HCT116 (cell line): ENCODE results near the gene ACSS3. TPM values are rescaled to one million over a fixed set of nuclear protein-coding genes. Genes with fewer than 3 reads are reported as not detected.

Source experiments
- ATAC-seq: fragments of 200-7000 bp; cut with Tn5 transposase; 2 replicates; pipeline ENCODE4 v1.9.1; 2020; ENCODE audit warnings: mild to moderate bottlenecking, moderate library complexity
- BruUV-seq: library from RNA; stranded (reverse); fragments of 400-500 nt; replicated peaks from 2 replicates; lab custom pipeline; 2021; lab: Mats Ljungman, UMichigan
- CTCF ChIA-PET: fragments of 300-600 bp; sonication (Branson Sonifier 250); formaldehyde crosslinking; loops from one replicate; lab custom pipeline; 2021; ENCODE audit warnings: antibody characterized with exemption; lab: Charles Lee
- POLR2A ChIA-PET: fragments of 300-600, 350-600 bp; sonication (Branson Sonifier 250); formaldehyde crosslinking; loops from one replicate; lab custom pipeline; 2021; ENCODE audit warnings: antibody characterized with exemption; lab: Charles Lee
- RAD21 ChIA-PET, 2 experiments: fragments of 300-600 bp; sonication (Branson Sonifier 250); formaldehyde crosslinking; loops; one replicate each; lab custom pipeline; 2023; ENCODE audit warnings: low total read pairs in 2 of 2; ENCODE audit not compliant: uncharacterized antibody in 2 of 2, unreplicated experiment in 2 of 2, low non-redundant PET in 1 of 2; lab: Charles Lee
- DNase-seq: peaks from one replicate; pipeline ENCODE4 v3.0.0-alpha.2; 2010; ENCODE audit warnings: low read depth, low spot score
- H2AFZ ChIP-seq: fragments of 200-600 bp; shearing (Covaris generic), sonication (generic); 2 replicates; pipeline ENCODE4 v1.6.1; 2017; ENCODE audit warnings: low read depth, mixed run types, mixed read lengths, antibody characterized with exemption, low read length; ENCODE audit not compliant: poor library complexity, severe bottlenecking
- H3K27ac ChIP-seq: 2 replicates; pipeline ENCODE4 v1.5.1; 2012; ENCODE audit warnings: low read depth, low read length
- H3K27me3 ChIP-seq: fragments of 200-600 bp; sonication (generic); 2 replicates; pipeline ENCODE4 v1.6.1; 2016; ENCODE audit warnings: mixed run types, low read length, mixed read lengths; ENCODE audit not compliant: insufficient read depth
- H3K36me3 ChIP-seq, 2 experiments: fragments of 200-500 bp in 1 of 2; fragments of 200-600 bp in 1 of 2; sonication (Bioruptor generic) in 1 of 2; sonication (generic) in 1 of 2; 2 replicates each; pipeline versions ENCODE4 v1.5.1 to v1.6.1; 2014 to 2016; ENCODE audit warnings: low read length in 2 of 2, inconsistent platforms in 1 of 2, mixed read lengths in 1 of 2, mixed run types in 1 of 2; ENCODE audit not compliant: insufficient read depth in 2 of 2, control insufficient read depth in 1 of 2
- H3K4me1 ChIP-seq, 2 experiments: fragments of 200-600 bp in 1 of 2; sonication (generic) in 1 of 2; 2 replicates each; pipeline versions ENCODE4 v1.5.1 to v1.6.1; 2012 to 2017; ENCODE audit warnings: low read length in 2 of 2, inconsistent platforms in 1 of 2, mild to moderate bottlenecking in 1 of 2, mixed read lengths in 1 of 2, mixed run types in 1 of 2, moderate library complexity in 1 of 2; ENCODE audit not compliant: insufficient read depth in 2 of 2, control insufficient read depth in 1 of 2
- H3K4me2 ChIP-seq: fragments of 200-600 bp; sonication (generic); 2 replicates; pipeline ENCODE4 v1.6.1; 2017; ENCODE audit warnings: mixed run types, low read length, mixed read lengths
- H3K4me3 ChIP-seq, 2 experiments: fragments of 200-600 bp in 1 of 2; sonication (generic) in 1 of 2; replicated peaks in 1 of 2; 2 replicates each; pipeline ENCODE4 v1.5.1; 2011 to 2016; ENCODE audit warnings: low read length in 2 of 2, control low read depth in 1 of 2, low read depth in 1 of 2, mild to moderate bottlenecking in 1 of 2, mixed read lengths in 1 of 2, mixed run types in 1 of 2
- H3K79me2 ChIP-seq: fragments of 200-600 bp; sonication (generic); 2 replicates; pipeline ENCODE4 v1.6.1; 2017; ENCODE audit warnings: mild to moderate bottlenecking, mixed run types, low read length, moderate library complexity, mixed read lengths; ENCODE audit not compliant: insufficient read depth
- H3K9ac ChIP-seq: fragments of 200-600 bp; sonication (generic); 2 replicates; pipeline ENCODE4 v1.6.1; 2016; ENCODE audit warnings: low read length, mixed read lengths
- H3K9me2 ChIP-seq: fragments of 200-600 bp; sonication (generic), shearing (Covaris generic); 2 replicates; pipeline ENCODE4 v1.6.1; 2017; ENCODE audit warnings: mixed run types, mild to moderate bottlenecking, moderate library complexity; ENCODE audit not compliant: insufficient read depth
- H3K9me3 ChIP-seq, 2 experiments: fragments of 200-500 bp in 1 of 2; fragments of 200-600 bp in 1 of 2; sonication (Bioruptor generic) in 1 of 2; sonication (generic) in 1 of 2; 2 replicates each; pipeline ENCODE4 v1.6.1; 2014 to 2017; ENCODE audit warnings: low read length in 2 of 2, mixed read lengths in 2 of 2, inconsistent platforms in 1 of 2, low read depth in 1 of 2, mild to moderate bottlenecking in 1 of 2, mixed run types in 1 of 2, moderate library complexity in 1 of 2; ENCODE audit not compliant: control insufficient read depth in 1 of 2, insufficient read depth in 1 of 2
- H4K20me1 ChIP-seq: fragments of 200-600 bp; sonication (generic), shearing (Covaris generic); 2 replicates; pipeline ENCODE4 v1.6.1; 2017; ENCODE audit warnings: mixed run types, mild to moderate bottlenecking, moderate library complexity; ENCODE audit not compliant: insufficient read depth
- EZH2 ChIP-seq: fragments of 200-600 bp; sonication (generic); IDR thresholded peaks from 2 replicates; pipeline ENCODE4 v1.6.1; 2017; ENCODE audit warnings: antibody characterized with exemption, mixed run types
- FOSL1 ChIP-seq: IDR thresholded peaks from 2 replicates; pipeline ENCODE4 v1.6.1; 2012; ENCODE audit warnings: low read depth
- RAD21 ChIP-seq: IDR thresholded peaks from 2 replicates; pipeline ENCODE4 v1.6.1; 2012; ENCODE audit warnings: low read depth, mild to moderate bottlenecking
- intact Hi-C: fragments of 100-400 bp; cut with micrococcal nuclease; formaldehyde crosslinking; loops from 2 replicates; pipeline ENCODE4 v1.10.0; 2022
- total RNA-seq: library from RNA; stranded (reverse); gene quantifications from one replicate; pipeline ENCODE4 v1.2.1, GENCODE V29; 2021; ENCODE audit not compliant: unreplicated experiment
- TF ChIP-seq, protein P1 (sequence below), 3 experiments: fragments of 200-600 bp in 1 of 3; sonication (generic) in 1 of 3; IDR thresholded peaks in 2 of 3; conservative IDR thresholded peaks in 1 of 3; 2 replicates each; pipeline ENCODE4 v1.5.1; 2012 to 2017; ENCODE audit warnings: low read depth in 2 of 3, low read length in 2 of 3, antibody characterized with exemption in 1 of 3, borderline replicate concordance in 1 of 3, control low read depth in 1 of 3, mild to moderate bottlenecking in 1 of 3, mixed read lengths in 1 of 3, mixed run types in 1 of 3, moderate library complexity in 1 of 3; ENCODE audit not compliant: insufficient read depth in 1 of 3
- TF ChIP-seq, protein P2 (sequence below): IDR thresholded peaks from 2 replicates; pipeline ENCODE4 v1.6.1; 2012; ENCODE audit warnings: low read depth

Gene ACSS3
- total RNA-seq, 1 experiment from 2014 or later: 0.30 TPM

DNA sequence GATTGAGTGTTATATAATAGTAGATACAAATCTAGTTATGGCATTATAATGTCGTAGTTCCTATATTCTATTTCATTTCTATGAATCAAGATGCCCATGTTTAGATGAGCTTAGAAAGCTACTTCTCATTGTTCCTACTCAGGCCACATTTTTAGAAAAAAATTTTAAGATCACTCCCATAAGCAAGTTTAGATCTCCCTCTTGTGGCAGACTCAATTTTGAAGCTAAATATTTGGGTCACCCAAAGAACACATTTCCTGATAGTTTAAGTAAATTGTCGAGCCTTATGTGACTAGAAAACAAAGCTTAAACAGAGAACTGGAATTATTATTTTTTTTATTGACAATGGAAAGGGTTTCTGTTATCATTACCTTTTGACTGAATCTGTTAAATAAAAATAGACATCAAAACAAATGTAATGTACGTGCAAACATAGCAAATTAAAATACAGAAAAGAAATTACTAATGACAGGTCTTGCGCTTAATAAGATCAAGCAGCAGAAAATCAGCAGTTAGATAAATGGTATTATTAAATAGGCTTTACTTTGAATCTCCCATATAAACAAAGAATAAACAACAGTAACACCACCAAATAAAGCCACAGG is 180.2 kb downstream of the ACSS3 start:
- Histone ChIP-seq H3K9me3 (no peaks in the 10 kb centered on the region), H3K27me3 (no peaks in the 10 kb centered on the region), H3K4me2 (no peak overlapping the region), H4K20me1 (no peaks in the 10 kb centered on the region), H3K36me3 (no peaks in the 10 kb centered on the region), H2AFZ (no peak overlapping the region), H3K27ac (no peak overlapping the region), H3K9ac (no peak overlapping the region), H3K9me2 (no peaks in the 10 kb centered on the region), H3K4me3 (no peak overlapping the region), H3K79me2 (no peaks in the 10 kb centered on the region), H3K4me1 (no peaks in the 10 kb centered on the region)
- BruUV-seq: no TSS peak
- peak; percentile 57; the same call in 1 of the 2 replicates for ATAC-seq
- ChIA-PET RAD21 (interaction anchor here in 1 of 2 experiments (0.6 kb wide), 1 partner anchor 421 kb away, joined by 3 read pairs; no protein-coding TSS in a partner anchor), POLR2A (interaction anchor here (0.6 to 1.0 kb wide), 2 partner anchors 308 to 1063 kb away, joined by 4 to 5 read pairs; no protein-coding TSS in a partner anchor), CTCF (interaction anchor here (0.6 to 2.4 kb wide), 26 partner anchors 9 to 1070 kb away, joined by 3 to 39 read pairs (median 4); no protein-coding TSS in a partner anchor)
- peak; percentile 28 for DNase-seq
- intact Hi-C loops: loop anchor here (2.0 to 10.0 kb wide), 4 partner anchors 423 to 1851 kb away; no protein-coding TSS in a partner anchor
- TF ChIP-seq, protein P1, sequence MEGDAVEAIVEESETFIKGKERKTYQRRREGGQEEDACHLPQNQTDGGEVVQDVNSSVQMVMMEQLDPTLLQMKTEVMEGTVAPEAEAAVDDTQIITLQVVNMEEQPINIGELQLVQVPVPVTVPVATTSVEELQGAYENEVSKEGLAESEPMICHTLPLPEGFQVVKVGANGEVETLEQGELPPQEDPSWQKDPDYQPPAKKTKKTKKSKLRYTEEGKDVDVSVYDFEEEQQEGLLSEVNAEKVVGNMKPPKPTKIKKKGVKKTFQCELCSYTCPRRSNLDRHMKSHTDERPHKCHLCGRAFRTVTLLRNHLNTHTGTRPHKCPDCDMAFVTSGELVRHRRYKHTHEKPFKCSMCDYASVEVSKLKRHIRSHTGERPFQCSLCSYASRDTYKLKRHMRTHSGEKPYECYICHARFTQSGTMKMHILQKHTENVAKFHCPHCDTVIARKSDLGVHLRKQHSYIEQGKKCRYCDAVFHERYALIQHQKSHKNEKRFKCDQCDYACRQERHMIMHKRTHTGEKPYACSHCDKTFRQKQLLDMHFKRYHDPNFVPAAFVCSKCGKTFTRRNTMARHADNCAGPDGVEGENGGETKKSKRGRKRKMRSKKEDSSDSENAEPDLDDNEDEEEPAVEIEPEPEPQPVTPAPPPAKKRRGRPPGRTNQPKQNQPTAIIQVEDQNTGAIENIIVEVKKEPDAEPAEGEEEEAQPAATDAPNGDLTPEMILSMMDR (IDR thresholded peaks at IDR 0.05 in 2 of 3, conservative IDR thresholded peaks at IDR 0.05 in 1 of 3; ENCODE audit: borderline replicate concordance in 1 of 3, insufficient read depth in 1 of 3, low read depth in 2 of 3, low read length in 2 of 3): peak; percentile 42 to 72 (median 51); a peak in 4 of 6 replicates
- peak; percentile 77 for TF ChIP-seq RAD21
- no peak for TF ChIP-seq EZH2
- TF ChIP-seq FOSL1: no peak
- TF ChIP-seq, protein P2, sequence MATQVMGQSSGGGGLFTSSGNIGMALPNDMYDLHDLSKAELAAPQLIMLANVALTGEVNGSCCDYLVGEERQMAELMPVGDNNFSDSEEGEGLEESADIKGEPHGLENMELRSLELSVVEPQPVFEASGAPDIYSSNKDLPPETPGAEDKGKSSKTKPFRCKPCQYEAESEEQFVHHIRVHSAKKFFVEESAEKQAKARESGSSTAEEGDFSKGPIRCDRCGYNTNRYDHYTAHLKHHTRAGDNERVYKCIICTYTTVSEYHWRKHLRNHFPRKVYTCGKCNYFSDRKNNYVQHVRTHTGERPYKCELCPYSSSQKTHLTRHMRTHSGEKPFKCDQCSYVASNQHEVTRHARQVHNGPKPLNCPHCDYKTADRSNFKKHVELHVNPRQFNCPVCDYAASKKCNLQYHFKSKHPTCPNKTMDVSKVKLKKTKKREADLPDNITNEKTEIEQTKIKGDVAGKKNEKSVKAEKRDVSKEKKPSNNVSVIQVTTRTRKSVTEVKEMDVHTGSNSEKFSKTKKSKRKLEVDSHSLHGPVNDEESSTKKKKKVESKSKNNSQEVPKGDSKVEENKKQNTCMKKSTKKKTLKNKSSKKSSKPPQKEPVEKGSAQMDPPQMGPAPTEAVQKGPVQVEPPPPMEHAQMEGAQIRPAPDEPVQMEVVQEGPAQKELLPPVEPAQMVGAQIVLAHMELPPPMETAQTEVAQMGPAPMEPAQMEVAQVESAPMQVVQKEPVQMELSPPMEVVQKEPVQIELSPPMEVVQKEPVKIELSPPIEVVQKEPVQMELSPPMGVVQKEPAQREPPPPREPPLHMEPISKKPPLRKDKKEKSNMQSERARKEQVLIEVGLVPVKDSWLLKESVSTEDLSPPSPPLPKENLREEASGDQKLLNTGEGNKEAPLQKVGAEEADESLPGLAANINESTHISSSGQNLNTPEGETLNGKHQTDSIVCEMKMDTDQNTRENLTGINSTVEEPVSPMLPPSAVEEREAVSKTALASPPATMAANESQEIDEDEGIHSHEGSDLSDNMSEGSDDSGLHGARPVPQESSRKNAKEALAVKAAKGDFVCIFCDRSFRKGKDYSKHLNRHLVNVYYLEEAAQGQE: no peak
